Stimulated activated CD8-positive, alpha-beta memory T cell treated with anti-CD3 and anti-CD28 coated beads, Interleukin-12 subunit alpha, Interleukin-12 subunit beta, amount 100 ng/mL, for 24 hours (primary cell): ENCODE data around the gene COPS6.
A peak's percentile ranks its signal among the peaks of the same experiment; 100 is the strongest.

Source experiments
- DNase-seq: peaks from one replicate; pipeline ENCODE4 v3.0.0-alpha.2; 2020; ENCODE audit errors: extremely low read depth

COPS6 gene

GRCh38 chr7:100088621-100089457 is at the start of gene COPS6:
Gene COPS6, plus strand, starts transcription at chr7:100088969. Its CDS starts 22 bp downstream, at chr7:100088991.
- peak; percentile 63 for DNase-seq

DNA sequence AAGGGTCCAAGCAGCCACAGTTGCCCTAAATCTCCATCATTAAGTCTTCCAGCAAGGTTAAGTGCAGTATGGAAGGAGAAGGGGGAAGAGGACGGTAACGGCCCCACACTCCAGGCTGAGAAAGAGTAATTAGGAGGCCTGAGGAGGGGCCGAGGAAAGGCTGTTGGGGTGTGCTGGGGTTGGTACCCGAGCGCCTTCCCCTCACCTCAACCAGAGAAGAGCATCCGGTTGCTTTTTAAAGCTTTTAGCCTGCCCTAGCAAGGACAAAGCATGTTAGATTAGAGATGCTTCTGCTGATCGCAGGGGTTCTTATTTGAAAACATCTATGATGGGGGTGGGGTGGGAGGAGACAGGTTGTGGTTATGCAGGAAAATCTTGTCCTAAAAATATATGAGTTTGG is 48.2 kb upstream of the COPS6 start:
- DNase-seq: no peak

DNA sequence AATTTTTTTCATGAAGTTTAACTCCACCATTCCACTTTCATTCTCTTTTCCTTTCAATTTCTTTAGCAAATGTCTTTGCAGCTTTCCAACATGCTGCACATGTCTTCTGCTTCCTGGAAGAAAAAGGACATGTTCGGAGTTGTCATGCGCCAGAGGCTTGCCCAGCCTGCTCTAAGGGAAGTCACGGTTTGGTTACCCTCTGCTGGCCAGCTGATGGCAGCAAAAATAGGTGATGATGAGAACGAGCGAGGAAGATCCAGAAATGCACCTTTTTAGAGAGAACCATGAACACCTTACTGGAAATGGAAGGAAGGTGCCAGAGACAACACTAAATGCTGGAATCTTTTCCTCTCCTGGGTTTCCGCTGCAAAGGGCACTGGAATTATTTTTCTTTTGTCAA is 44.1 kb upstream of the COPS6 start:
- DNase-seq: no peak

- DNase-seq: no peak
Measured at GRCh38 chr7:100048680-100049079, 40.1 kb upstream of the COPS6 start.

- peak; percentile 62 for DNase-seq
Measured at GRCh38 chr7:100049441-100050291, 39.1 kb upstream of the COPS6 start, which contains the start of gene ZSCAN21. Gene ZSCAN21, plus strand, starts transcription at chr7:100049774. Its CDS starts 7,233 bp downstream, at chr7:100057007.

DNA sequence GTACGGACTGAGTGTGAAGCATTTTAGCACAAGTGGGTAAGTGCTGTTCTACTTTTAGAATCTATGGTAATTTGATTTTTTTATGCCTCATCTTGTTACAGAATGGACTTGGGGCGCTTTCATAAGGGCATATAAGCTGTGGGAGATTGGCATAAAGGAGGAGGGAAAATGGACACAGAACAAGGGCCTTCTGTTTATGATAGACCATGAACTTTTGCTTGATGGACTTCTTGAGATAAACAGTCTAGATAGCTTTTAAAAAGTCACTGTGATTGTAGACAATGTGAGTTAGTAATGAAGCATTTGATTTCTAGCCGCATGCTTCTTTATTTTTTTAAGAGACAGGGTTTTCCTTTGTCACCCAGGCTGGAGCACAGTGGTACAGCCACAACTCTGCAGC is 37.2 kb upstream of the COPS6 start:
- no peak for DNase-seq

DNA sequence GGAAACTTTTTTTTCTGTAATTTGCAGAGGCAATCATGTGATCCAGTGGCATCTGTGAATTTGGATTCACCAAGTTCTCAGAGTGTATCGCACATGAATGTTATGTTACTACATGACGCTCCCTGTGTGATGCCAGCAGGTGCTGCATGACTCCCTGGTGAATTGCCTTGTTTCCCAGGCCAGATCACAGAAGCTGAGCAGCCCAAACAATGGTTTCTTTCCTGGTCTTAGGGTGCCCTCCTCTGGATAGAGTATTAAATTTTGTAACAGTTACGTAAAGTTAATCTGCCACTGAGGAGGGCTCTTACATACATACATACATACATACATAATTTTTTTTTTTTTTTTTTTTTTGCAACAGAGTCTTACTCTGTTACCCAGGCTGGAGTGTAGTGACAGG is 35.6 kb upstream of the COPS6 start:
- DNase-seq: no peak

GRCh38 chr7:100057006-100057405 is 31.8 kb upstream of the COPS6 start:
- no peak for DNase-seq

- DNase-seq: no peak
Measured at GRCh38 chr7:100059251-100059739, 29.5 kb upstream of the COPS6 start.

GRCh38 chr7:100061518-100062193 is 27.1 kb upstream of the COPS6 start:
- DNase-seq: no peak

DNA sequence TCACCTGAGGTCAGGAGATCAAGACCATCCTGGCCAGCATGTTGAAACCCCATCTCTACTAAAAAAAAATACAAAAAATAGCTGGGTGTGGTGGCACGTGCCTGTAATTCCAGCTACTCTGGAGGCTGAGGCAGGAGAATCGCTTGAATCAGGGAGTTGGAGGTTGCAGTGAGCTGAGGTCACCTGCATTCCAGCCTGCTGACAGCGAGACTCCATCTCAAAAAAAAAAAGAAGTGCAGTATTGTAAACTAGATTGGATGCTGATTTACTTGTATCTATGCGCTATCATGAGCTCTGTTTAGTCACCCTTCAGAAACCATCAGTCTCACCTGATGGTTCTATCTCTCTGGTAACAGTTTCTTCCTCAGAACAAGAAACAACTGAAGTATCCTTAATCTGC is 25.4 kb upstream of the COPS6 start:
- DNase-seq: no peak

- DNase-seq: no peak
Measured at GRCh38 chr7:100064162-100064561, 24.6 kb upstream of the COPS6 start.

DNA sequence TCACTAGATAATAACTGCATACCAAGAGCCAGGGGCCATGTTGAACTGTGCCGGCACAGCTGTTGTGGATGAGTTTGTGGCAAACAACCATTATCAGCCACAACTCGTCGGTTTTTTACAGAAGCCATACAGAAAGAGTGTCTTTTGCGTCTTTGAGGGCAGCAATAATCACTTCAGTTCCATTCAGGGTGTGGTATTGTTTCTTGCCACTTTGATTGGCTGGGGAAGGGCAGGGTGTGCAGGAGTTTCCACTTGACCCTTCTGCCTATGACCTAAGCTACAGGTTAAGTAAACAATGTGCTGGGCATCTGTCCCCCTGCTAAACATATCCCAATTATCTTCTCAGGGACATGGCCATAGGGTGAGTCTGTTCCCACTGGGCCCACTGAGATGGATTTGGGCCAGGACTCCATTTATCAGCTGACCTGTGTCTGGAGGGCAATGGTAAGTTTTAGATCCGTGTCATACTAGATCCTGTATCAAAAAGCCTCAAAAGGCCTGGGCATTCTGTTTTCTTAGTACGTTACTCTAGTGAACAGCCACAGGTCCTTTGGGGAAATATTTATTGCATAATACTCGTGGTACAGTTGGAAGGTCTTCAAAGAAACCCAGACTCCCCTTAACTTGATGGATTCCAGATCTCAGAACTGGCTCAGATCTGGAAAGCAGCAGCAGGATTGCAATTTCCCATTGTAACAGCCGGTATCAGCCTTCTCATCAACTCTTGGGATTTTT is 23.1 kb upstream of the COPS6 start:
- no peak for DNase-seq

DNA sequence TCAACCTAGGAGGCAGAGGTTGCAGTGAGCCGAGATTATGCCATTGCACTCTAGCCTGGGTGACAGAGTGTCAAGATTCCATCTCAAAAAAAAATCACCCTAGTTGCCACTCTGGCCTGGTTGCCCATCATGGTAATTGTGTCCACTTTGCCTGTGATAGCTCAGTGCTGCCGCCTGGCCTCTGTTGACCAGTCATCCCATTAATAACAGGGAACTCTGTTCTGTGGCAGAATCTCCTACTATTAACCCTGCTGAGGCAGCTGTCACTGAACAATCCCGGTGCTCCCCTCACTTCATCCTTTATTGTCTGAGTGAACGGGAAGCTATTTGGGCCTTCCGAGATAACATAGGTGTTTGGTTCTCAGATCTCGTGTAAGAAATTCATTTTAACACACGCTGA is 21.8 kb upstream of the COPS6 start:
- DNase-seq: no peak

GRCh38 chr7:100069991-100070390 is 18.8 kb upstream of the COPS6 start:
- no peak for DNase-seq

GRCh38 chr7:100071018-100071723 is 17.6 kb upstream of the COPS6 start:
- DNase-seq: no peak

DNA sequence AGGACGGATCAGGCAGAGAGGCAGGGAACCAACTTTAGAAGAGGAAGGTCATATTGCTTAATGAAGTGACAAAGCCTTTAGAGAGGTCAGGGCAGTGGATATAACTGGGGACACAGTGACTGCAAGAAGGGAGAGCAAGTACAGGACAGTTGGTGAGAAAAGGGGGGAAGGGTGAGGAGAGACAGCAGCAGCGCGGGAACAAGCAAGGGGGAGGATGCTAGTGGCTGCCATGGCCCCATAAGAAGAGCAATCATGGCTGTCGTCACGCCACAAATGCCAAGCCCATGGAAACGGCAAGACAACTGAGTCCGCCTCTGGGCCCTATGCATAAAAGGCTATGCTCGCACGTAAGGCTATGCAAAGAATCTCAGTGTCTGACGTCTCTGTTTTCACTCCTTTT is 16.3 kb upstream of the COPS6 start:
- DNase-seq: no peak

DNA sequence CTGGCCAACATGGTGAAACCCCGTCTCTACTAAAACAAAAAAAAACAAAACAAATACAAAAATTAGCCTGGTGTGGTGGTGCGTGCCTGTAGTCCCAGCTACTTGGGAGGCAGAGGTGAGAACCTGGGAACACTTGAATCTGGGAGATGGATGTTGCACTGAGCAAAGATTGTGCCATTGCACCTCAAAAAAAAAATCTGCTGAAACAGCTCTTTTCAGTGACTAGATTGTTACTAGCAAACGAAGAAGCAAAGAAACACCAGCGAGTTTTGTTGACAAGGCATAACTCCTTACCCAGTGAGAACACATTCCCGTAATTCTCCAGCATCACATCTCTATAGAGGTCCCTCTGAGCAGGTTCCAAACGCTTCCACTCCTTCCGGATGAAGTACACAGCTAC is 13.9 kb upstream of the COPS6 start:
- no peak for DNase-seq

DNA sequence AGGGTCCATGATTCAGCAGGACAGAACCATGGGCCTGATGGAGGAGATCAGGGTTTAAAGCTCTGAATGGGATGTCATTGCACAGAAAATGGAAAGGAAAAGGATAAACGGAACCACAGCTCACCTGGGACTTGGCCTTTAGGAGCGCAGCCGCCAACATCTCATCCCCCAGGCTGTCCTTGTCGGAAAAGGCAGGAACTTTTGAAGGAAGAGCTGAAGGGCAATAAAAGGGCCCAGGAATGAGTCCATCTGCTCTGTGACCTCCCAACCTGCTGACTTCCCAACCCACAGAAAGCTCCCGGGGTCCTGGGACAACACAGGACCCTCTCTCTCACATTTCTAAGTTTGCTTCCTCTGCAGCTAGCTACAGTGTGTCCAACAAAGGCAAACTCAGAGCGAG is 13.4 kb upstream of the COPS6 start:
- DNase-seq: no peak

DNA sequence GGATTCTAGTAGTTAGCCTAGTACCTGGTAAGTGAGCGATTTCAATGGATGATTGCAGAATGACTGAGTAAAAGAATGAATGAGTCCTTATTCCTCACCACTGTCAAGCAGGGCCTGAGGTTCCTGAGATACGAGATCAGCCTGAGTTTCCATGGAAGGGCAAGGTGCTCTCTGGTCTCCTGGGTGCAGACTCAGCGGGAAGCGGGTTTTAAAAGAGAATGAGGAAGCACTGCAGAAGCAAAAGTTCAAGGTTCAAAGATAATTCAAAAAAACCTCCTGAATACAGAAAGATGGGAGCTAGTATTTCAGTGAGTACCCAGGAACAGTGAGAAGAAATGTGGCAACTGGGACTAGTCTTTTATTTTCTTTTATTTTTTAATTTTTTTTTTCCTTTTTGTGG is 11.6 kb upstream of the COPS6 start:
- no peak for DNase-seq
